GM06990 (cell line): Measurements from ENCODE around the gene IL36A.

ENCODE experiments used
- DNase-seq: peaks from one replicate; pipeline ENCODE4 v3.0.0-alpha.2; 2011; ENCODE audit not compliant: insufficient read length; ENCODE audit errors: extremely low read depth
- H3K27me3 ChIP-seq: replicated peaks from 2 replicates; pipeline ENCODE4 v1.6.0; 2011; ENCODE audit warnings: low read length; ENCODE audit not compliant: control insufficient read depth, insufficient read depth
- H3K36me3 ChIP-seq: 2 replicates; pipeline ENCODE4 v1.5.1; 2011; ENCODE audit warnings: low read length; ENCODE audit not compliant: control insufficient read depth, insufficient read depth
- H3K4me3 ChIP-seq: replicated peaks from 2 replicates; pipeline ENCODE4 v1.5.1; 2011; ENCODE audit warnings: low read depth, mild to moderate bottlenecking, control low read depth, low read length
- CTCF ChIP-seq: IDR thresholded peaks from 2 replicates; pipeline ENCODE4 v1.5.1; 2011; ENCODE audit warnings: low read length, control low read depth, mild to moderate bottlenecking, inconsistent platforms; ENCODE audit not compliant: insufficient read depth, poor library complexity, severe bottlenecking

Gene IL36A

GRCh38 chr2:113038291-113038690, 33.0 kb downstream of the IL36A start:
- Histone ChIP-seq H3K27me3 (no peaks in the 10 kb centered on the region; the same call in 1 of the 2 replicates), H3K4me3 (no peak overlapping the region), H3K36me3 (no peaks in the 10 kb centered on the region)
- DNase-seq, result no peak
- TF ChIP-seq CTCF, result no peak

GRCh38 chr2:113039158-113039557, 33.9 kb downstream of the IL36A start:
- Histone ChIP-seq H3K4me3 (no peak overlapping the region), H3K36me3 (no peaks in the 10 kb centered on the region), H3K27me3 (no peaks in the 10 kb centered on the region; the same call in 1 of the 2 replicates)
- DNase-seq, result no peak
- TF ChIP-seq CTCF, result no peak

- no peak for DNase-seq
- no peak for TF ChIP-seq CTCF
- no peak overlapping the region for H3K4me3 ChIP-seq
- no peaks in the 10 kb centered on the region; the same call in 1 of the 2 replicates for H3K27me3 ChIP-seq
- no peaks in the 10 kb centered on the region for H3K36me3 ChIP-seq
Observed at GRCh38 chr2:113039719-113040118, 34.5 kb downstream of the IL36A start.

GRCh38 chr2:113041871-113042270, 36.6 kb downstream of the IL36A start:
- no peaks in the 10 kb centered on the region; the same call in 1 of the 2 replicates for H3K27me3 ChIP-seq
- H3K36me3 ChIP-seq, result no peaks in the 10 kb centered on the region
- H3K4me3 ChIP-seq, result no peak overlapping the region
- DNase-seq, result no peak
- TF ChIP-seq CTCF, result peak; percentile 39

- Histone ChIP-seq H3K36me3 (no peaks in the 10 kb centered on the region), H3K27me3 (no peaks in the 10 kb centered on the region; the same call in 1 of the 2 replicates), H3K4me3 (no peak overlapping the region)
- no peak for DNase-seq
- no peak for TF ChIP-seq CTCF
Observed at GRCh38 chr2:113046465-113046864, 41.2 kb downstream of the IL36A start.
